ENCODE data around the gene ARID5A. TPM values are rescaled to one million over a fixed set of nuclear protein-coding genes. Genes with fewer than 3 reads are reported as not detected.
"Not testable (repeated sequence)": the region's sequence is repeated elsewhere in the genome, so short reads cannot be mapped to it uniquely, and the experiment has no call there.

Gene ARID5A
- total and polyA plus RNA-seq, 10 of the 15 experiments (the other 5 are each of a cell fraction or from before 2014, with no cell fraction given): 0.76 to 87.1 (median 37.6) TPM

DNA sequence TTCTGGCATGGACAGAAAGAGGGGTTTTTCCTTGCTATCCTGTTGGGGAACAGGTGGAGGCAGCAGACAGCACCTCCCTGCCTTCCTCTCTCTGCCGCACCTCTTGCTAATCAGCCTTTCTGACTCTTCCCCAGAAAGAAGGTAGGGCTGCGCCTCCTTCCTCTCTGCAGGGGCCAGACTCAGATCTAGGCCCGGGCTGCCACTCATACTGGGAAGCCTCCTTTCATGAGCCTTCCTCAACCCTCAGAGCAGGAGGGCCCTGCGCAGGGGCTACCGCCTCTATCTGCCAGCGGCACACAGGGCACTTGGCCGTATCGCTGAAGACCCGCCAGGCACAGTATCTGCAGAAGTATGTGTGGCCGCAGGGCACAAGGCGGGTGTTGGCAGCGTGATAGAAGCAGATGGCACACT lies 38.5 kb upstream of the ARID5A start:
- no TSS peak for BruUV-seq (replicated peaks)

DNA sequence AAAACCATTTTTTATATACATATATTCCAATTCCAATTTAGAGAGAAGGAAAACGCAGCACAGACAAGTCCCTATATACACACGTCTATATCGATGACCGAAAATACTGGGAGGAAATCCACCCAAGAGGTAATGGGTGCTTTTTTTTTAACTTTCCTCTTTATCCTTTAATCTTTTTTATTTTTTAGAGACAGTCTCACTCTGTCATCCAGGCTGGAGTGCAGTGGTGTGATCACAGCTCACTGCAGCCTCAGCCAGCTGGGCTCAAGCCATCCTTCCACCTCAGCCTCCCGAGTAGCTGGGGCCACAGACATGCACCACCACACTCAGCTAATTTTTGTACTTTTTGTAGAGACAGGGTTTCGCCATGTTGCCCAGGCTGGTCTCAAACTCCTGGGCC lies 37.9 kb upstream of the ARID5A start:
- ATAC-seq; H3K4me2 ChIP-seq (ENCODE audit: control insufficient read depth, insufficient read depth); in situ Hi-C loops (cut with MboI); intact Hi-C loops (cut with micrococcal nuclease; ENCODE audit: unreplicated experiment); H3K9me3 ChIP-seq (replicated peaks; ENCODE audit: control insufficient read depth, insufficient read depth, low read length); H3K36me3 ChIP-seq (ENCODE audit: control insufficient read depth in 2 of 2, insufficient read depth in 2 of 2, low read length in 1 of 2); RAD21 ChIA-PET (ENCODE audit: unreplicated experiment); H3K4me3 ChIP-seq; CTCF ChIA-PET; FAIRE-seq; H3K27me3 ChIP-seq (replicated peaks in 1 of 2; ENCODE audit: control insufficient read depth in 2 of 2, insufficient read depth in 2 of 2, low read length in 1 of 2); BruUV-seq (replicated peaks); H3K27ac ChIP-seq (ENCODE audit: control insufficient read depth, insufficient read depth); H3K9ac ChIP-seq (ENCODE audit: control insufficient read depth, insufficient read depth, low read length); H4K20me1 ChIP-seq (ENCODE audit: control insufficient read depth, insufficient read depth); DNase-seq (ENCODE audit: low read depth, low spot score); H3K79me2 ChIP-seq (ENCODE audit: control insufficient read depth, insufficient read depth, low read length); H2AFZ ChIP-seq (ENCODE audit: control insufficient read depth, low read depth, low read length): not testable (repeated sequence)
- H3K4me1 ChIP-seq (ENCODE audit: control insufficient read depth, insufficient read depth, low read length): peaks cover 28% of the 10 kb centered on the region
- 81% methylated on average over 6 of the region's 6 CpGs for WGBS (ENCODE audit: insufficient coverage, insufficient replicate concordance, low lambda C conversion rate, missing lambda C conversion rate)
- POLR2A ChIA-PET: interaction anchor here (0.7 kb wide), 1 partner anchor 698 kb away, joined by 3 read pairs; no protein-coding TSS in a partner anchor
- SMC1A ChIA-PET (ENCODE audit: uncharacterized antibody, unreplicated experiment): interaction anchor here (1.7 kb wide), 1 partner anchor 12 kb away, joined by 4 read pairs; no protein-coding TSS in a partner anchor

More for the DNA sequence above, 38.5 kb upstream of the ARID5A start:
- TF ChIP-seq, protein P1, sequence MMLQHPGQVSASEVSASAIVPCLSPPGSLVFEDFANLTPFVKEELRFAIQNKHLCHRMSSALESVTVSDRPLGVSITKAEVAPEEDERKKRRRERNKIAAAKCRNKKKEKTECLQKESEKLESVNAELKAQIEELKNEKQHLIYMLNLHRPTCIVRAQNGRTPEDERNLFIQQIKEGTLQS (IDR thresholded peaks at IDR 0.05; ENCODE audit: borderline replicate concordance, extremely low read depth, low read depth, low read length): no peak
- no peak for TF ChIP-seq MYC (IDR thresholded peaks at IDR 0.05; ENCODE audit: insufficient read depth, insufficient read length, insufficient replicate concordance, low read length, severe bottlenecking)
- no peak for TF ChIP-seq NRF1 (conservative IDR thresholded peaks at IDR 0.05; ENCODE audit: low read depth, low read length)
- TF ChIP-seq HDGF (IDR thresholded peaks at IDR 0.05): no peak
- TF ChIP-seq POLR2AphosphoS2 (IDR thresholded peaks at IDR 0.05; ENCODE audit: low read depth, low read length): no peak
- no peak for TF ChIP-seq ZNF622 (IDR thresholded peaks at IDR 0.05)
- TF ChIP-seq CREM (IDR thresholded peaks at IDR 0.05; ENCODE audit: low read depth): no peak
- TF ChIP-seq, protein P2, sequence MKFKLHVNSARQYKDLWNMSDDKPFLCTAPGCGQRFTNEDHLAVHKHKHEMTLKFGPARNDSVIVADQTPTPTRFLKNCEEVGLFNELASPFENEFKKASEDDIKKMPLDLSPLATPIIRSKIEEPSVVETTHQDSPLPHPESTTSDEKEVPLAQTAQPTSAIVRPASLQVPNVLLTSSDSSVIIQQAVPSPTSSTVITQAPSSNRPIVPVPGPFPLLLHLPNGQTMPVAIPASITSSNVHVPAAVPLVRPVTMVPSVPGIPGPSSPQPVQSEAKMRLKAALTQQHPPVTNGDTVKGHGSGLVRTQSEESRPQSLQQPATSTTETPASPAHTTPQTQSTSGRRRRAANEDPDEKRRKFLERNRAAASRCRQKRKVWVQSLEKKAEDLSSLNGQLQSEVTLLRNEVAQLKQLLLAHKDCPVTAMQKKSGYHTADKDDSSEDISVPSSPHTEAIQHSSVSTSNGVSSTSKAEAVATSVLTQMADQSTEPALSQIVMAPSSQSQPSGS (IDR thresholded peaks at IDR 0.05; ENCODE audit: low read length): no peak
- no peak for TF ChIP-seq ETV6 (conservative IDR thresholded peaks at IDR 0.05 in 1 of 2, IDR thresholded peaks at IDR 0.05 in 1 of 2; ENCODE audit: borderline replicate concordance in 1 of 2, low read depth in 1 of 2)
- TF ChIP-seq KDM1A (IDR thresholded peaks at IDR 0.05; ENCODE audit: borderline replicate concordance): no peak
- no peak for TF ChIP-seq WRNIP1 (IDR thresholded peaks at IDR 0.05; ENCODE audit: borderline replicate concordance, low read depth, low read length)
- Histone ChIP-seq H3K79me2 (ENCODE audit: control insufficient read depth, insufficient read depth, low read length) (no peaks in the 10 kb centered on the region), H2AFZ (ENCODE audit: control insufficient read depth, low read depth, low read length) (no peak overlapping the region), H3K27me3 (replicated peaks in 1 of 2; ENCODE audit: control insufficient read depth in 2 of 2, insufficient read depth in 2 of 2, low read length in 1 of 2) (no peaks in the 10 kb centered on the region), H3K4me1 (ENCODE audit: control insufficient read depth, insufficient read depth, low read length) (peaks cover 23% of the 10 kb centered on the region), H3K4me2 (ENCODE audit: control insufficient read depth, insufficient read depth) (no peak overlapping the region), H3K36me3 (ENCODE audit: control insufficient read depth in 2 of 2, insufficient read depth in 2 of 2, low read length in 1 of 2) (no peaks in the 10 kb centered on the region), H3K4me3 (no peak overlapping the region), H3K9ac (ENCODE audit: control insufficient read depth, insufficient read depth, low read length) (no peak overlapping the region), H3K9me3 (replicated peaks; ENCODE audit: control insufficient read depth, insufficient read depth, low read length) (peaks cover 4% of the 10 kb centered on the region; the same call in 2 of the 3 replicates), H4K20me1 (ENCODE audit: control insufficient read depth, insufficient read depth) (no peaks in the 10 kb centered on the region), H3K27ac (ENCODE audit: control insufficient read depth, insufficient read depth) (no peak overlapping the region)
- ATAC-seq (no peak), DNase-seq (ENCODE audit: low read depth, low spot score) (no peak), FAIRE-seq (no peak)
- RAD21 ChIA-PET (ENCODE audit: unreplicated experiment): no interaction called here
- CTCF ChIA-PET: no interaction called here
- POLR2A ChIA-PET: interaction anchor here (0.7 kb wide), 1 partner anchor 697 kb away, joined by 3 read pairs; no protein-coding TSS in a partner anchor
- SMC1A ChIA-PET (ENCODE audit: uncharacterized antibody, unreplicated experiment): no interaction called here
- intact Hi-C loops (cut with micrococcal nuclease; ENCODE audit: unreplicated experiment) (no loop called here), in situ Hi-C loops (cut with MboI) (no loop called here)
- WGBS (ENCODE audit: insufficient coverage, insufficient replicate concordance, low lambda C conversion rate, missing lambda C conversion rate): 81% methylated on average over 12 of the region's 12 CpGs

Measured in GM12878 (cell line).